Glomerular visceral epithelial cell (primary cell): ENCODE data around the gene MRPL45.

Experiments used
- DNase-seq: peaks from one replicate; pipeline ENCODE4 v3.0.0-alpha.2; 2016; ENCODE audit errors: extremely low spot score

Gene MRPL45

DNA sequence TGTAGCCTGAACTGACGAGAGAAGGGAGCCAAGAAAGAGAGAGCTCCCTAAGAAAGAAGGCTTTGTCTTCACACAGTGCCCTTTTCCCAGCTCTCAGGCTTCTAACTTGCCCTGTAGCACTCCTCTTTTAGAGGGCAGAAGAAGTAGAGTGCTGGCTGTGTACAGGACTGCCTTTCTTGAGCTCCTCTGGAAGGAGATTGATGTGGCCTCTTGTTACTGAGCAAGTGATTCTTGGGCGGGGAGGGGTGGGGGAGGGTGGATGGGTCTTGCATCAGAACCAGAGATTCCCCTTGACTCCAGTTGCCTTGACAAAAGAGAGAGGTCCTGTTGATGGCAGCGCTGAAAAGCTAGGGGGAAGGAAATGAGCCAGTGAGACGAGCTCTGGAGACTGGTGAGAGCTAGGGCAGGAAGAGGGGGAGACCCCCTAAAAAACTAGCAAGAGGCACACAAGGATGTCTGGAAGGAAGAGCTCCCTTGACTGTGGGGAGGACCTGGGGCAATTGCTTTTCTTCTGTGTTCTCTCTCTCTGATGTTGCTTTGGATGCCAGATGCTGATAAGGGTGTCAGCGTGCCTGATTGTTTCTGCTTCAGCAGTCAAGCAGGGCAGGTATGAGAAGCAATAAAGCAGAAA is 28.4 kb downstream of the MRPL45 start:
- no peak for DNase-seq

DNA sequence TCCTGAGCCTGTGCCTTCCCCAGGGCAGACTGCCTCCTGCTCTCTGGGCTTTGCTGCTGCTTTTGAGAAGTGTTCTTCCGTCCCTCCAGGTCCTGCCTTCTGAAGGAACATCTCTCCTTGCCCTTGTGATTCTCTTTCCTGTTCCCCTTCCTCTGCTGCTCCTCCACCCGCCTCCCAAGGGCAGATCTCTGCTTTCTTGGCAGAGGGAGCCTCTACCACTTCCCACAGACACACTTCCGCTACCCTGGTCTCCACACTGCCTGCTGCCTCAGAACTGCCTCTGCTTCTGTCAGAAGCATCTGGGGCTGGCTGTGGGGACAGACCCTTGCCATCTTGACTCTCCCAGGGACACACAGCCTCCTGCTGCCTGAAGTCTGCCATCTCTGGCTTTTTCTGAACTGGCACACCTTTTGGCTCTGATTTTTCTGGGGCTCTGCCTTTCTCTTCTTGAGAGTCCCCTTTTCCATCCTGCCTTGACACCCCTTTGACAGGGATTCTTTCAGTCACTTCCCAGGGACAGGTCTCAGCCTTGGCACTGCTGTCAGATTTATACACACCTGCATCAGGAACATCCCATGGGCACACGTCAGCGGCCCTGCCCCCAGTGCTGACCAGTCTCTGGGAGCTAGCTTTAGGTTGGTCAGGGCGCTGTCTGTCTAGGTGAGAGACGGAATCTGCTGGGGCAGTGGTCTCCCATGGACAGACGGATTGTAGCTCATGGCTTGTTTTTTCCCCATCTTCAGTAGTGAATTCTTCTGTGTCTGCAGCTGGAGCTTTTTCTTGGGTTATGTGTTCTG is 30.2 kb downstream of the MRPL45 start:
- DNase-seq = no peak

DNA sequence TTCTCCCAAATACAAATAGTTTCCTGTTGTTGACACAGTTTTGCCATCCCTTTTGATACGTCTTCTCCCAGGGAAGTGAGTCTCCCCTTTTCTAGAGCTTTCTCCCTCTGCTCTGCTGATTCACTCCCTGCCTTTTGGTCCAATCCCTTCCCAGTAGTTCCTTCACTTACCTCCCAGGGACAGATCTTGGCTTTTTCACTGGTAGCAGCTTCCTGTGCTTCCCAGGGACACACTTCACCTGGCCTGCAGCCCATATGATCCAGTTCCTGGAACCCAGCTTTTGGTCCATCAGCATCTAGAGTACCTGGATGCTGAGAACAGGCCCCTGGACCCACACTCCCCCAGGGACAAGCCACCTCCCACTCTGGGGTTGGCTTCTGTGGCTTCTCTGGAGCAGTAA is 31.0 kb downstream of the MRPL45 start:
- no peak for DNase-seq

DNA sequence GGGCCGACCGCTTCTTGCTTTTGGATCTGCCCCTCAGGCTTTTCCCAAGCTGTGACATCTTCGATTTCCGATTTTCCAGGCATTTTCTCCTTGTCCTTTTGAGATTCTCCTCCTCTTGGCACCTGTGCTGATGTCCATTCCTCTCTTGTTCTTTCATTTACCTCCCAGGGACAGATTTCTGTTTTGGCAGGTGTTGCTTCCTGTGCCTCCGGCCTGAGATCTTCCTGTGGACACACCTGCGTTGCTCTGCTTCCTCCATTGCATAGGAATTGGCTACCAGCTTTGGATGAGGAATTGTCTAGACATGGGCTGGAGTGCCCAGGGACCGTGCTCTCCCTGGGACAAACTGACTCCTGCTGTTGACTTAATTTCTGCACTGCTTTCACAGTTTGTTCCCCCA is 31.7 kb downstream of the MRPL45 start:
- DNase-seq = no peak

DNA sequence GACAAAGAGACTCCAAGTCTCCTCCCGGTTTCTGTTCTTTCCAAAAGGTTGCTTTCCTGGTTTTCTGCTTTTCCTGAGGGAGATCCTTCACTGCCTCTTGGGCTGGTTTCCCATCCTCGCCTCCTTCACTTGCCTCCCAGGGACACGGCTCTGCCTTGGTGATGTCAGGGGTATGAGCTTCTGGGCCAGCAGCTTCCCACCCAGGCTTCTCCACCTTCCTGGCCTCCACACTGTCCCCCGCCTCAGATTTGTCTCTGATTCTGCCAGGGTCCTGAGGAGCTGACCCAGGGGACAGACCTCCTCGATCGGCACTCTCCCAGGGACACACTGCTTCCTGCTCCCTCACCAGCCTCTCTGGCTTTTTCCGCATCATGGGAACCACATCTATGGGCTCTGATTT is 32.3 kb downstream of the MRPL45 start:
- no peak for DNase-seq

DNA sequence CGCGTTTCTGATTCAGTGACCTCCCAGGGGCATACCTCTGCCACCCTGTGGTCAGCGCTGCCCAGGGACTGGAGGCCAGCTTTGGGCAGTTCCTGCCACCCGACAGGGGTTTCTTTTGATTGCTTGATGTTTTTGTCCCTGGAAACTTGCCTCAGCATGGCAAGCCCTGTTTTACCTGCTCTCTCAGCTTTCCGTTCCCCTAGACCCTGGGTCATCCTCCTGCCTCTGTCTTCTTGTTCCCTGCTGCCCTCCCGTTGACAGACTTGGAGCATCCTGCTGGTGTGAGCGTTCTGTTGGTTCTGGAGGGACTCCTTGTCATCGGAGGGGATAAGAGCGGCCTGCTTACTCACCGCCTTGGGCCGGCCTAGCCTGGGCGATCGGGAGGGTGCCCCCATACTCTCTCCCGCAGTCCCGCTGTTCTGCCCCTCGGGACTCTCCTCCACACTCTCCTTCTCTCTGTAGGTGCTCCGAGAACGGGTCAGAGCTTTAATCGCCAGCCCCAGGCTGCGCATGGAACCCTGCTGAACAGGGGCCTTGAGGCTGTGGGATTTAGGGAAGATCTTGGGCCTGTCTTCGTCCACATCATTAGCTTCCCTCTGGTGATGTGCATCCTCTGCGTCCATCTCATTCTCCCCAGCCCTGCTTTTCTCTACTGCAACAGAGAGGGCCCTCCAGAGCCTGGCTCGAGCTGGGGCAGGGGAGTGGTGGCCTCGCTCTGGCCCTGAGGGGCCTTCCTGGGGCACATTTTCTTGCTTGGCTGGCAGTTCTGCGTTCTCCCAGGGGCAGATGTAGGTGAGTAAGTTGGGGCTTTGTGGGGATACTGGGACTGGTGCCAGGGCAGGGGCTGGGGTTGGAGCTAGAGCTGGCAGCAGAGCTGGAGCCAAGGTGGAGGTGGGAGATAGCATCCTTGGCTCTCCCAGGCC is 33.1 kb downstream of the MRPL45 start:
- DNase-seq = no peak

DNA sequence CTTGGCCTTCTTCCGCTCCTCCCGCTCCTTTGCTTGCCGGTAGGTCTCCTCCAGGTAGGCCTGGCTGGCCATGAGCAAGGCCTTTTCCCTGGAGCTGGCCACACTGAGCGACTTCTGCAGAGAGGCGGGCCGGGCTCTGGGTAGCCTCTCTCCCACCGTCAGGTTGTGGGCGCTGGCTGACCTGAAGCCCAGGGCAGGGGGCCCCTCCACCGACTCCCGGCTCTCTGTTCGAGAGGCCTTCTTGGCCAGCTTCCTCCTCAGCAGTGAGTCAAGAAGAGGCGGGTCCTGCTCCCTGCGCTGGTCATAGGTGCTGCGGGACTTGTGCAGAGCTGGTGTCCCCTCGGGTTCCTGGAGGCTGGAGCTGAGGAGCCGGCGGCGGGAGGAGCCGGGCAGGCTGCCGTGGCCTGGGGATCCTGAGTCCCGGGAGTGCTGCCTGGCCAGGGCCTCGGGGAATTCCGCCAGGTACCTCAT is 34.0 kb downstream of the MRPL45 start:
- no peak for DNase-seq

DNA sequence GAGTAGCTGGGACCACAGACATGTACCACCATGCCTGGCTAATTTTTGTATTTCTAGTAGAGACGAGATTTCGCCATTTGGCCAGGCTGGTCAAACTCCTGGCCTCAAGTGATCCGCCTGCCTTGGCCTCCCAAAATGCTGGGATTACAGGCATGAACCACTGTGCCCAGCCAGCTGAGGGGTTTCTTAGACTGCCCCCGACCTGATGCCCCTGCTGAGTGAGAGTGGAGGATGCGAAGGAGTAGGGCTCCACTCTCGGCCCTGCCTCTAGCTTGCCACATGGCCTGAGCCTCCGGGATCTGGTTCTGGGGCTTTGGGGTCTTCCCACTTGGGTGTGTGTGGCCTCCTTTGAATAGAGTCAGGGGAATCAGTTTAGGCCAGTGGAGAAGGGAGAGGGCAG is 35.8 kb downstream of the MRPL45 start:
- no peak for DNase-seq

DNA sequence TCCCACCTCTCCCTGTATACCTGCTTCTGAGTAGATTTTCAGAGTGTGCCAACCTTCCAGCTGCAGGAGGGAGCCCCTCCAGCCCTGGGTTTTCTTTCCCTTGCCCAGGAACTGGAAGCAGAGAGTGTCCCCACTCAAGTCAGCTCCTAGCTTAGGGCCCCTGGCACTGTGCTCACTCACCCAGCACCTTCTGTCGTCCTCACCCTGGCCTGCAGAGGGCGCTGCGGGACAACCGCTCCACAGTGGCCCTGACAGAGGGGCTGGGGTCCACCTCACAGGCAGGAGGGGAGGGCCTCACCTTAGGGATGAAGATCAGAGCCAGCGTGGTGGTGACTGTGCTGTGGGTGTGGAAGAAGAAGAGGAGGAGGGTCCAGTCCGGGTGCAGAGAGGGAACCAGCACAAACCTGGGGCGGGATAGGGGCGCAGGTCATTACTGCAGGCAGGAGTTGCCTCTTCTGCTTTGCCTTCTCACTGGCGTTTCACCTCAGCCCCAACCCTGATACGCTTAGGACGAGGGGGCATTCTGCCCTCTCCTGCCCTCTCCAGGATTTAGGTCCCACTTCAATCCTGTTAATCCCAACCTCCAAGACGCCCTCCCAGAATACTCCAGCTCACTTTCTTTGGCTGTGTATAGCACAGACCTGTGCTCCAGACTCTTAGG is 36.8 kb downstream of the MRPL45 start:
- DNase-seq = peak; percentile 34

DNA sequence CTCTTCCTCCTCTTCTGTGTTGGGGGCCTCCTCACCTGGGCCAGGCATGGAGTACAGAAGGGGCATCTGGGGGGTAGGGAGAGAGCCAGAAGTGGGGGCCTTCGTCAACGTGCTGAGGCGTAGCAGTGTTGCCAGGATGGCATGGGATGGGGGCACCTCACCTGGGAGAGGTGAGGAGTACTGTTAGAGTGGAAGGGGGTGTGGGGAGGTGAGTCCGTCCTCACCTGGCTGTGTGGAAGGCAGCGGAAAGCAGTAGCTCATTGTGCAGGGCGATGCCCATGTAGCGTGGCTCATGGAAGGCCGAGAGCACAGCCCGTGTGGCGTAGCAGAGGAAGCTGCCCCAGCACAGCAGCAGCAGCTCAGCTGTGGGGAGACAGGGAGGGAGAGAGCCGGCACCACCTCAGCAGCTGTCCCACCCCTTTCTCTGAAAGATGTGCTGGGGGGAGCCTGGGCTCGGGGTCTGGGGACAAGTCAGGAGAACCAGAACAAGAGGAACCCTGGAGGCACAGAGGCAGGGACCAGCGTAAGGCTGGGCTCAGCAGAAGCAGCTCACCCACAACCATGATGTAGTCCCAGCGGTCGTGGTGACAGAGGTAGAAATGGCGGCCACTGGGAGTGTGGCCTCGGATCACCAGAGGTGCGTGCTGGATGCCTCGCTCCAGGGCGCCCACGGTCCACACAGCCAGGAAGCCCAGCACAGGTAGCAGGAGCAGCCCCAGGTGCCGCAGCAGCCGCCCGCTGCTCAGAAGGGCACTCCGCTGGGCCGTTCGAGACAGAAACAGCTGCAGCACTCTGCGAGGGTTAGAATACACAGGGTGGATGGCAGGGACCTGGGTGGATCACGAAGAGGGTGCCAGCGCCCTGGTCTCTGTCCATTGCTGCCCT is 37.8 kb downstream of the MRPL45 start:
- no peak for DNase-seq

DNA sequence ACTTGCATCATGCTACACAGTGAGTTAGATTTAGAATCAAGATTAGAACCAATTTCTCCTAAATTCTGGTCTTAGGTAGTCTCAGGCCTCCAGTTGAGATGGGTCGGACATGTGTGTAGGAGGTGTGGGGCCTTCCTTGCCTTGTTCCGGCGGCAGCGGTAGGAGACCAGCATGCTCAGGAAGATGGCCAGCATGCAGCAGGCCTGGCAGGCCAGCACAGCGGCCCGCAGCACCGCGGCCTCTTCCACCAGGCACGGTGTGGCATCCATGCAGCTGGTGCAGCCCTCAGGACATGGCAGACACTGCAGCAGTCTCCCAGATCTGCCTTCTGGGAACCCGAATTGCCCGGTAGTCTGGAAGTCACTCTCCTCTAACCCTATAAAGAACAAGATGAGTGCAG is 39.9 kb downstream of the MRPL45 start:
- no peak for DNase-seq

DNA sequence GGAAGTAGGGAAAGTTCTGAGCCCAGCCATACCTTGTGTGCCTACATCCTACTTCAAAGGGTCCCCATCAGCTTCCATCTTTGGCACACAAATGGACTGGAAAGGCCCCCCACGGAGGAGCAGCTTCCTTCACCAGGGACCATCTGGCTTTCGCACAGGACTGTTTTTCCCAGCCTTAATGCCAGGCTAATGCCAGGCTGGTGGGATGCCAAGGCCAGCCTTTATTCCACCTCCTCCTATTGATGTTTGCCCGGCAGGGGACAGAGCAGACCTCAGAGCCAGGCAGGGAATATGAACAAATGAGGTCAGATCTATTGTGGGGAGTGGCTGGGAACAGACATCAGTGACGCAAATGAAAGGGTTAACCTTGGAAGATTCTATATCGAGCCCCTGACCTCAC is 41.1 kb downstream of the MRPL45 start:
- DNase-seq = no peak

DNA sequence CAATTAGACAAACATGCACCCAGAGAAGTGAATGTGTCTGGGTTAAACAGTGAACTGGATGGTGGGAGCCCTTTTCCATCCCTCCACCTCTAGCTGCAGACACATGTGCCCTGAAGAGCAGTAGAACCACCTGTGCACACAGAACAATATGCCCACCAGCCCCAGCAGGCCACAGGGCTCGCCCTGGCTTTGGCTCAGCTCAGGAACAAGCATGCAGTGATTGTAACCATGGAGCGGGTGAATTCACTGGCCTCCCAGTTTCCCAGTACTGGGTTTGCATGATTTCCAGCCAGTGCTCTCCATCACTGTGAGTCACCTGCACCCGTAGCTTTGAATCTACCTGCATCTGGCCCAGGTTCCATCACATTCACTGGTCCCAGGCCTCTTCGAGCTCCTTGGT is 41.6 kb downstream of the MRPL45 start:
- DNase-seq = no peak

DNA sequence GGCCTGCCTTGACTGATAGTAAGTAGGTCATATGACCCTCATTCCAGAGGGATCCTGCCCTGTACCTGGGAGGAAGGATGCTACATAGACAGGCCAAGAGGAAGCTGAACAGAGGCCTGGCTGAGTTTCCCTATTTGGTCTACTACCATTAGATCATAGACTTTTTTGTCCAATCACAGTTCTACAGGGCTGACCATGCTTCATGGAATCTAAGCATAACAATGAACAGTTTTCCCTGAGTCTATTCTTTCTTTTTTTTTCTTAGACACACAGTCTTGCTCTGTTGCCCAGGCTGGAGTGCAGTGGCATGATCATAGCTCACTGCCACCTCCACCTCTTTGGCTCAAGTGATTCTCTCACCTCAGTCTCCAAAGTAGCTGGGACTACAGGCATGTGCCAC is 42.9 kb downstream of the MRPL45 start:
- DNase-seq = no peak

DNA sequence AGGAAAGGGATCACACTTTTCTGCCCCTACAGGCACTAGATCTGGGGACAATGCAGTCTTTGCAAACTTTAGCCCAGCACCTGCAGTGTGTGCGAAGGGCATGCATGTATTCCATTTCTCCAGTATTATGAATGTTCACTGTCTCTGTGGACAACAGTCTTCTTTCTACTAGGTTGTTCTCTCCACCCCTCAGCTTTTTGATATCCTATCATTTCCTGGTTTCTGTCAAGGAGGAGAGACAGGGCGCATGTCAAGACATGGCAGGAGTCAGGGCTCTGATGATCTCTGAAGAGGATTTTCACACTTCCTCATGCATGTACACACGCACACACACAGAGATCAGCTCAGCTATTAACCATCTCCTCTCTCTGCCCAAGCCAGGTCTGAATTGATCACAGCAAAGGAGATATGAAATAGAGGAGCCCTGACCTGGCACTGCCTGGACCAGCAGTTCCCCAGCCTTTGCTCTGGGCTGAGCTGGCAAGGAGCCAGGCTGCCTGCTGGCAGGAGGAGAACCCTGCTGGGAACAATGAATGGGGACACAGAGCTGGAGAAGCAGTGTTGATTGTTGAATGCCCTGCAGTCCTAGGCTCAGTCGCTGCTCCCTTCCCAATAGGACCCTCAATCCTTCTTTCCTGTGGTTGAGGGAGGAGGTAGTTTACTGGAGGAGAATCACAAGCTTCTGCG is 44.2 kb downstream of the MRPL45 start:
- peak; percentile 36 for DNase-seq

DNA sequence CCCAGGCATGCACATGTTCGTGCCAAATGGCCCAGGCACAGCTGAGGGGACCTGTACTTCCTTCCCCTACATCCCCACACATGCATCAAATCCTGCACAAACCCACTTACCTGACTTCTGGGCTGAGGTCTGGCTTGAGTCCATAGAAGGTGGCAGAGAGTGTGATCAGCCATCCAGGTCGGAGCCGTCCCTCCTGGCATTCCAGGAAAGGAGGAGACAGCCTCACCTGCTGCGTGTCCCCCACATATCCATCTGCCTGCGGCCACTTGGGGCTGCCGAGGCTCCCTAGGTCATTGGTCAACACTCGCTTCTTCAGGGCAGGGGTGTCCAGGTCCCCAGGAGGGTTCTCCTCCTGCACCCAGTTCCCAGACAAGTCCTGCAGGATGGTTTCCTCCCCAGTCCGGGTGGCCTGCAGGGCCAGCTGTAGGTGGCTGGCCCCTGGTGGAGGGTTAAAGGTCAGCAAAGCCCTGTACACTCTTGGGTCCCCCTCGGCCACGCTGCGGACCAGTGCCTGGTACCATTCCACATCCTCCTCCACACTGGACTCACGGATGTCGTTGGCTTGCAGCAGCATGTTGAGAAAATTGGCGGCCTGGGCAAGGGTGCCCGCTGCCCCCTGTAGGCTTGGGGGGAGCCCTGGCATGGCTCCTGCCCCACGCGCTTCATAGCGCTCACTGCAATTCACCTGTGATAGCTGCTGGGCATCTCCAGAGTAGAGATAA is 46.1 kb downstream of the MRPL45 start:
- no peak for DNase-seq

DNA sequence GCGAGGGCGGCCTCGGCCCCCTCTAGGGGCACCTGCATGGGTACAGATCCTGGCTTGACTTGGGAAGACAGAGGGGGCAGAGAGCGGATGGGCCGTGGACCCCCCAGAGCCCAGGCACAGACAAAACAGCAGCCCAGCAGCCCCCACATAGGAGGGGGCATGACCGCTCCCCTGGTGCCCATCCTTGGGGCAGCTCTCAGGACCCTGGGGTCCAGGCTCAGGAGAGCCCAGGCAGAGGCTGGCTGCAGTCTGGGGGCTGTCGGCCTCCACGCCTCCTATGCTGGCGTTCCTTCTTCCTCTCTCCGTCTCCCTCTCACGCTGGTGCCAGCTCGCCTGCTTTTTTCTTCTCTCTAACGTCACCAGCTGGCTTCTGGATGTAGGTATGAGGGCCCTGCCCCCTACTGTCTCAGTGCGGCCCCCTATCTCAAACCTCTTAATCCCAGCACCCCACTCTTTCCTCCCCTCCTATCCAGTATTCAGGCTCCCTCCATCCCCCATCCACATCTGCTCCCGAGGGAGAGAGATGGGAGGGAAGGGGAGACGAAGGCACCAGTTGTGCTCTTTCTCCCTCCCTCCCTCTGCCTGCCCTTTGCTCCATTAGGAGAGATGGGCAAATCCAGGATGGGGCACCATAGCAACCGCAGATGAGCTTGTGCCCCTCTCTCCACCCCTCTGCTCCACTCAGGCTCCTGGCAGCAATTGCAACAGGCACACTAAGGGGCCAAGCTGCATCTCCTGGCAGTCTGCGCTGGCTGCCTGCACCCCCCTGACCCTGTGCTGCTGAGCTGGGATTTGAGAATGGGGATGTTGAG is 46.8 kb downstream of the MRPL45 start, which contains the start of gene GPR179:
Gene GPR179 (minus strand): TSS at position 349 of the 812 bp plus-strand sequence. CDS start 167 bp downstream, at position 182.
- no peak for DNase-seq

DNA sequence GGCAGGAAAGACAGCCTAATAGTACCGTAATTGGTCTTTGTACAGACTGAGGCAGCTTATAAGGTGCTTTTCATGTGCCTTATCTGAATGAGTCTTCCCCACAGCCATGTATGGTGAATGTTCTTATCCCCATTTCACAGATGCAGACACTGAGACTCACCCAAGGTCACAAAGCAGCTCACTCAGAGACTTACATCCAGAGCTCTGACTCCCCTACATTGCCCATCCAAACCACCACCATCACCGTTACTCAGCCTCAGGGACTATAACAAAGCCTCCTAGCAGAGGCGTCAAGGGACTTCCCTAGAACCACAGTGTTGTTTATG is 47.4 kb downstream of the MRPL45 start:
- DNase-seq = no peak

DNA sequence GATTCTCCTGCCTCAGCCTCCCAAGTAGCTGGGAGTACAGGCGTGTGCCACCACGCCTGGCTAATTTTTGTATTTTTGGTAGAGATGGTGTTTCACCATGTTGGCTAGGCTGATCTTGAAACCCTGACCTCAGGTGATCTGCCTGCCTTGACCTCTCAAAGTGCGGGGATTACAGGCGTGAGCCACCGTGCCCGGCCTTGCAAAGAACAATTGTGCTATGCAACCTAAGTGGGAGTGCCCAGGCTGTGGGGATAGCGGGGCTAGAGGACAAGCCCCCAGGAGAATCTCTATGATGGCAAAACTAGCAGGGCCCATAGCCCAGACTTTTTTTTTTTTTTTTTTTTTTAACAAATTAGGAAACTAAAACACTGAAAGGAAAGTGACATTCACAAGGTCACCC is 48.8 kb downstream of the MRPL45 start:
- DNase-seq = no peak
